Keratinocyte (primary cell): Measurements from ENCODE around the gene CEP85. TPM values are rescaled to one million over a fixed set of nuclear protein-coding genes. Genes with fewer than 3 reads are reported as not detected.

ENCODE experiments used
- DNase-seq: peaks from one replicate; pipeline ENCODE4 v3.0.0-alpha.2; 2011; ENCODE audit warnings: low read depth, missing footprints, low spot score
- FAIRE-seq: peaks from 2 replicates; lab custom pipeline; 2011; peaks lifted over from hg19 to GRCh38; lab: Jason Lieb, UNC
- H2AFZ ChIP-seq: 2 replicates; pipeline ENCODE4 v1.6.0; 2012; ENCODE audit warnings: low read length, control low read depth, inconsistent platforms; ENCODE audit not compliant: control insufficient read depth
- H3K27ac ChIP-seq: 2 replicates; pipeline ENCODE4 v1.5.1; 2011; ENCODE audit warnings: low read length; ENCODE audit not compliant: control insufficient read depth, insufficient read depth
- H3K27me3 ChIP-seq: 3 replicates; pipeline ENCODE4 v1.6.0; 2011; ENCODE audit warnings: low read length; ENCODE audit not compliant: control insufficient read depth, insufficient read depth; ENCODE audit errors: extremely low read depth
- H3K36me3 ChIP-seq, 2 experiments: 2 replicates in 1 of 2; 3 replicates in 1 of 2; pipeline ENCODE4 v1.5.1; 2011; ENCODE audit warnings: low read length in 2 of 2, mild to moderate bottlenecking in 1 of 2; ENCODE audit not compliant: control insufficient read depth in 2 of 2, insufficient read depth in 2 of 2; ENCODE audit errors: extremely low read depth in 1 of 2
- H3K4me1 ChIP-seq: 3 replicates; pipeline ENCODE4 v1.5.1; 2011; ENCODE audit warnings: low read length; ENCODE audit not compliant: control insufficient read depth, insufficient read depth; ENCODE audit errors: extremely low read depth
- H3K4me2 ChIP-seq: 3 replicates; pipeline ENCODE4 v1.6.0; 2011; ENCODE audit warnings: low read depth, low read length; ENCODE audit not compliant: control insufficient read depth, insufficient read depth; ENCODE audit errors: extremely low read depth
- H3K4me3 ChIP-seq, 3 experiments: fragments of 200-600 bp in 1 of 3; sonication (generic) in 1 of 3; 2 replicates in 2 of 3; 3 replicates in 1 of 3; pipeline ENCODE4 v1.5.1; 2011 to 2016; ENCODE audit warnings: low read length in 3 of 3, mild to moderate bottlenecking in 3 of 3, control low read depth in 2 of 3, inconsistent platforms in 1 of 3, low read depth in 1 of 3, mixed read lengths in 1 of 3, mixed run types in 1 of 3, moderate library complexity in 1 of 3; ENCODE audit not compliant: control insufficient read depth in 2 of 3, insufficient read depth in 2 of 3; ENCODE audit errors: extremely low read depth in 1 of 3
- H3K79me2 ChIP-seq: 2 replicates; pipeline ENCODE4 v1.6.0; 2012; ENCODE audit warnings: low read length; ENCODE audit not compliant: control insufficient read depth, insufficient read depth
- H3K9ac ChIP-seq: 3 replicates; pipeline ENCODE4 v1.6.0; 2011; ENCODE audit warnings: low read length; ENCODE audit not compliant: control insufficient read depth, insufficient read depth; ENCODE audit errors: extremely low read depth
- H3K9me1 ChIP-seq: 3 replicates; pipeline ENCODE4 v1.6.0; 2011; ENCODE audit warnings: low read length; ENCODE audit not compliant: control insufficient read depth, insufficient read depth; ENCODE audit errors: extremely low read depth
- H3K9me3 ChIP-seq: 2 replicates; pipeline ENCODE4 v1.5.1; 2012; ENCODE audit warnings: low read depth, low read length; ENCODE audit not compliant: control insufficient read depth
- H4K20me1 ChIP-seq: 3 replicates; pipeline ENCODE4 v1.6.0; 2011; ENCODE audit warnings: low read length; ENCODE audit not compliant: control insufficient read depth, insufficient read depth; ENCODE audit errors: extremely low read depth
- CTCF ChIP-seq, 3 experiments: IDR thresholded peaks in 1 of 3; conservative IDR thresholded peaks in 1 of 3; optimal IDR thresholded peaks in 1 of 3; 2 replicates in 2 of 3; 3 replicates in 1 of 3; pipeline versions ENCODE3 to v1.5.1; 2011; ENCODE audit warnings: low read length in 3 of 3, mild to moderate bottlenecking in 3 of 3, moderate library complexity in 2 of 3, control low read depth in 1 of 3, inconsistent platforms in 1 of 3; ENCODE audit not compliant: insufficient read depth in 2 of 3; ENCODE audit errors: extremely low read depth in 1 of 3
- EZH2 ChIP-seq: IDR thresholded peaks from one replicate; pipeline ENCODE4 v1.6.1; 2012; ENCODE audit warnings: inconsistent platforms, mild to moderate bottlenecking, low read length, moderate library complexity
- dilution Hi-C: fragments of 300-500 bp; cut with MboI; formaldehyde crosslinking; loops from one replicate; pipeline ENCODE4 v1.7.0; 2020; ENCODE audit warnings: low sequenced_read_pairs; ENCODE audit not compliant: extremely low pct_ligation_motif_present
- polyA plus RNA-seq, 5 experiments: library from polyadenylated mRNA; depleted of rRNA in 3 of 5; stranded (reverse) in 3 of 5; stranded (forward) in 1 of 5; unstranded in 1 of 5; fragments of >200 nt; gene quantifications; 1 replicate in 1 of 5; 2 replicates in 3 of 5; 3 replicates in 1 of 5; pipeline versions ENCODE4 v1.2.1 to v1.2.3, GENCODE V29; 2011 to 2012; ENCODE audit warnings: missing spikeins in 2 of 5, low read depth in 1 of 5, low replicate concordance in 1 of 5

Gene CEP85
- polyA plus RNA-seq, 1 donor (not counting 4 experiments of a cell fraction or from before 2014, with no cell fraction given) = 17.0 TPM

GRCh38 chr1:26281971-26282370 is 48.0 kb downstream of the CEP85 start:
- Histone ChIP-seq H3K36me3 (peaks cover 18 to 33% of the 10 kb centered on the region in 2 experiments), H3K4me1 (peaks cover 63% of the 10 kb centered on the region), H2AFZ (no peak overlapping the region), H3K27ac (no peak overlapping the region), H3K9ac (no peak overlapping the region), H3K79me2 (peaks cover 21% of the 10 kb centered on the region), H3K9me3 (no peaks in the 10 kb centered on the region), H3K4me2 (peak overlapping the region; percentile 94), H3K27me3 (no peaks in the 10 kb centered on the region), H4K20me1 (peaks cover 14% of the 10 kb centered on the region), H3K4me3 (no peak overlapping the region), H3K9me1 (peaks cover 3% of the 10 kb centered on the region)
- dilution Hi-C loops = no loop called here
- no peak for FAIRE-seq
- no peak for DNase-seq
- TF ChIP-seq EZH2 = no peak
- no peak for TF ChIP-seq CTCF (optimal IDR thresholded peaks at IDR 0.05 in 1 of 3, IDR thresholded peaks at IDR 0.05 in 1 of 3, conservative IDR thresholded peaks at IDR 0.05 in 1 of 3; ENCODE audit: extremely low read depth in 1 of 3, insufficient read depth in 2 of 3, low read length in 3 of 3)

GRCh38 chr1:26282401-26282918 is 48.5 kb downstream of the CEP85 start:
- Histone ChIP-seq H3K9me1 (peaks cover 3% of the 10 kb centered on the region), H3K4me1 (peaks cover 58% of the 10 kb centered on the region), H3K36me3 (peaks cover 18 to 28% of the 10 kb centered on the region in 2 experiments), H3K27me3 (no peaks in the 10 kb centered on the region), H3K79me2 (peaks cover 21% of the 10 kb centered on the region), H3K4me3 (no peak overlapping the region), H2AFZ (no peak overlapping the region), H3K9me3 (no peaks in the 10 kb centered on the region), H3K27ac (no peak overlapping the region), H3K4me2 (no peak overlapping the region), H3K9ac (no peak overlapping the region), H4K20me1 (peaks cover 14% of the 10 kb centered on the region)
- DNase-seq (no peak), FAIRE-seq (no peak)
- TF ChIP-seq CTCF (optimal IDR thresholded peaks at IDR 0.05 in 1 of 3, IDR thresholded peaks at IDR 0.05 in 1 of 3, conservative IDR thresholded peaks at IDR 0.05 in 1 of 3; ENCODE audit: extremely low read depth in 1 of 3, insufficient read depth in 2 of 3, low read length in 3 of 3) (no peak), EZH2 (no peak)
- dilution Hi-C loops = no loop called here
